ENCODE results near the gene MYBL2.
"Not testable (repeated sequence)": the region's sequence is repeated elsewhere in the genome, so short reads cannot be mapped to it uniquely, and the experiment has no call there.

Gene MYBL2

DNA sequence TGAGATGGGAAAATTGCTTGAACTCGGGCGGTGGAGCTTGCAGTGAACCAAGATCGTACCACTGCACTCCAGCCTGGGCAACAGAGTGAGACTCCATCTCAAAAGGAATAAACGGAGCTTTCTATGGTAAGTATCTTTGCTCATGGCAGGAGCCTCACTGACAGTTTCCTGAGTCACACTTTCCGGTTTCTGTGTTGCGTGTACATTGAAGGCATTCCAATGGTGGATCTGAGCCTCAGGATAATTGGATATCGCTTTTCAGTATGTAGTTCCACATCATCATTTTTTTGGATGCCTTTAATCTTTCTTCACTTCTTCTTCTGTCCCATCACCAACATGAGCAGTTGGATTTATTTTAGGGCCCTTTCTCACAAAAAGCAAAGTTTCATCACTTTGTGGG, 88.5 kb downstream of the MYBL2 start:
- DNase-seq, result no peak

- DNase-seq, result no peak
Observed at GRCh38 chr20:43755851-43756250, 88.9 kb downstream of the MYBL2 start.

- DNase-seq, result not testable (repeated sequence)
Observed at GRCh38 chr20:43757888-43758287, 91.0 kb downstream of the MYBL2 start.

- DNase-seq, result no peak
Observed at GRCh38 chr20:43761386-43762340, 94.7 kb downstream of the MYBL2 start.

GRCh38 chr20:43762911-43763310, 96.0 kb downstream of the MYBL2 start:
- DNase-seq, result no peak

DNA sequence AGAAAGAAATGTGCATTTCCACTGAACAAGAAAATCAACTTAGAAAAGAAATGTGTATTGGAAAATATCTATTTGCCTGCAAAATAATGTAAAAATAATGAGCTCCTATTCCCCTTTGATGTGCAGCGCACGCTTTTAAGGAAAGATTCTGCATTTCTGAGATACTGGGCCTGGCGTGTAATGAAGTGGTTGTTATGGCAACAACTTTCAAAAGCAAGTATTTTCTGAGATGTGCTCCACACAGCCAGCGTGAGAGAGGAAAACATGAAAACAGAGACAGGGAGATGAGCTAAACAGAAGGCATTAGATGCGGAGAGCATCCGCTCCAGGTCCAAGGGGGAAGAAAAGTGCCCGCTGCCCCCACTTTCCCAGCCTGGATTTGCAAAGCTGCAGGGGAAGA, 99.0 kb downstream of the MYBL2 start:
- no peak for DNase-seq

All from activated CD4-positive, CD25-positive, alpha-beta regulatory T cell (primary cell).